Forelimb muscle (tissue), 1 donor: ENCODE results near the gene S100Z. TPM values are rescaled to one million over a fixed set of nuclear protein-coding genes. Genes with fewer than 3 reads are reported as not detected.
"Not testable (repeated sequence)": the region's sequence is repeated elsewhere in the genome, so short reads cannot be mapped to it uniquely, and the experiment has no call there.

Experiments used
- DNase-seq: peaks from one replicate; pipeline ENCODE4 v3.0.0-alpha.2; 2013; ENCODE audit warnings: low read depth
- polyA plus RNA-seq: library from polyadenylated mRNA; unstranded; fragments of 120-200 nt; gene quantifications from one replicate; pipeline ENCODE4 v1.2.1, GENCODE V29; 2013; ENCODE audit not compliant: insufficient read length

S100Z gene
- polyA plus RNA-seq: 0.20 TPM

DNA sequence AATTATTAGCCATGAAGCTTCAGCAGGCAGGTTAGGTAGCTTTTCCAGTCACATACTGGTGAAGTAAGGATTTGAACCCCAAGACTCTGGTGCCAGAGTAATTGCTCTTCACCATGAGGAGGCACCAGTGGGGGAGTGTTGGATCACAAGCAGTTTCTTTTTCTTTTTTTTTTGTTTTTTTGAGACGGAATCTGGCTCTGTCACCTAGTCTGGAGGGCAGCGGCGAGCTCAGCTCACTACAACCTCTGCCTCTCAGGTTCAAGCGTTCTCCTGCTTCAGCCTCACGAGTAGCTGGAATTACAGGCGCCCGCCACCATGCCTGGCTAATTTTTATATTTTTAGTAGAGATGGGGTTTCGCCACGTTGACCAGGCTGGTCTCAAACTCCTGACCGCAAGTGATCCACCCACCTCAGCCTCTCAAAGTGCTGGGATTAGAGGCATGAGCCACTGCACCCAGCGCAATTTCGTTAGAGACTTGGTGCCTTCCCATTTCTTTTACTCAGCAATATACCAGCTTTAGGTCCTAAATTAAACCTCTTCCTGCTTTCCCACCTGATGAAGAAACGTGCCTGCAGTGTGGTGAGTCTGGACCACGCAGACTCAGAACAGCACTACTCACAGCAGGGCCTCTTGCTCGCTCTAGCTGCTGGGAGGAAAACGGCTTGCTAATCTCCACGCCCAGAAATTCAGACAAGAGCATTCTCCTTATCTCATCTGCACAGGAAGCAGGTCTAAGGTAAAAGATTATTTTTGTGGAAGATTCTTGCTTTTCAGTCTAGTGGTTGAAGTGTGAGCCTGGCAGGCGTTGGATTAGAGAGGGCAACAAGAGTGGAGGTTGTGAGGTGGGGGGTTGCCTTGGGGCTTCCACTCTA, at the start of gene S100Z:
Gene S100Z, plus strand, starts transcription at position 596 of the 873 bp plus-strand sequence. CDS start 25,346 bp downstream, outside the sequence.
- no peak for DNase-seq

- no peak for DNase-seq
Measured at GRCh38 chr5:76800579-76800978, 49.2 kb upstream of the S100Z start.

- no peak for DNase-seq
Measured at GRCh38 chr5:76801159-76801802, 48.5 kb upstream of the S100Z start.

- no peak for DNase-seq
Measured at GRCh38 chr5:76801803-76802195, 48.0 kb upstream of the S100Z start.

GRCh38 chr5:76804266-76804665, 45.5 kb upstream of the S100Z start:
- DNase-seq: no peak

DNA sequence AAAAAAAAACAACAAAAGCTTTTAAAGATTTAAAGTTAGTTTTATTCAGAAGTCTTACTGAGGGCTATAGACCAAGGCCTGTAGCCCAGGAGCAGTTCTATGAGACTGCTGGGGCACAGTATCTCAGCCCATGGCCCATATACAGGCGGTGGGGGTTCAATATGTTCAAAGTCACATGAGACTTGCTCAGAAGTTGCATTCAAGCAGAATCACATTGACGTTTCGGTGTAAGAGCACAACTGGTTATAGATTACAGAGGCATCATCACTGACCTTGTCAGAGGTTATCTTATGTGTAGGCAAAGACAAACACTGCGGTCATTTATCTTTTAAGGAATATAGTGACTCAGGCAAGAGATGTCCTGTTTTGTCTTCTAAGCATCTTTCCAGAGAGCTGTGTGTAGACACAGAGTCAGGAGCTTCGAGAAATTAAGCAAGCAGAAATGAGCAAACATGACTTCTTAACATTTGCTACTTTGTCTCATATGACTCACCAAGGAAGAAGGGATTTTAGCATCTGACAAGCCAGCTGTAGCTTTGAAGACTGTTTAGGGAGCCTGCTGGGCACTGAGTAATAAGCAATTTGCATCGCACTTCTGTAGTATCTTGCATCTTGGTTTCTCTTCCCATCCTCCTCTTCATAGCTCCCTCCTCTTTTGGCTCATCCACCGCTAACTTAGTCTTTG, 43.9 kb upstream of the S100Z start:
- no peak for DNase-seq

GRCh38 chr5:76807296-76807695, 42.5 kb upstream of the S100Z start:
- no peak for DNase-seq

DNA sequence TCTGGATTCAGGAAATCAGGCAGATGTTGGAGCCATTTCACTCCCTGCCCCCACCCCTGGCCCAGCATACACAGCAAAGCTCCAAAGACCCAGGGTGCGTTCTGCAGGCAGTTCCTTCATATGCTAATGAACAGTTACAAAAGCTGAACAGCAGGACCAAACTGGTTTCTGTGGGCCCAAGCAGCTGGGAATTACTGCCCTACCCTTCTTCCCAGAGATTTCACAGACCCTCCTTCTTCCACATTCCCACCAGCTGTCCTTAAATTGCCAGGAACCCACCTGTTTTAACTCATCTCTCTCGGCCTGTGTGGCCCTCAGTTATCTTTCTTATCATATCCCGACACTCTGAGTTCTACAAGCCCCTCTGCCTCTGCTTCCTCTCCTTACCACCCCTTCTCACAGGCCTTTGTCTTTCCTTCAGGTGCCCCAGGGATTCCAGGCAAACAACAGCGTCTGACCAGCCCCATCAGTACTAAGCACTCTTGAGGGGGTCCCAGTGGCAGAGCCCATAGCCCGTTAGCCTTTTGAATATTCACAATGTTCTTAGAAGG, 41.6 kb upstream of the S100Z start:
- DNase-seq: no peak

DNA sequence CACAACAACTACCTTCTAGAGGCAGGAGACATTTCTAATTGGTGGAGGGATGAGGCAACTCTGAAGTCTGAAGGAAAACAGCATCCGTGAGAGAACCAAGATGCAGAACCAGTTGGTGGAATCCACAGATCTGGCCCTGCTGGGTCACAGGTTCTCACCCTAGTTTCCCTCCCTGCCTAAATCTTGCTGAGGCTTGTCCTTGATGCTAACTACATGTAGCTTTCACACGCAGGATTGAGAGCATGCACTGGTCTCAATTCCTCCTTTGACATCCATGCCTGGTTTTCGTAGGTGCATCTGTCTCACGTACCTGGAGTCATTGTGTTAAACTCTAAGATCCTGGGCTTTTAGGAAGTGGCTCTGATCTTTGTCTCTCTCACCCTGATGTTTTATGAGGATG, 40.7 kb upstream of the S100Z start:
- DNase-seq: no peak

DNA sequence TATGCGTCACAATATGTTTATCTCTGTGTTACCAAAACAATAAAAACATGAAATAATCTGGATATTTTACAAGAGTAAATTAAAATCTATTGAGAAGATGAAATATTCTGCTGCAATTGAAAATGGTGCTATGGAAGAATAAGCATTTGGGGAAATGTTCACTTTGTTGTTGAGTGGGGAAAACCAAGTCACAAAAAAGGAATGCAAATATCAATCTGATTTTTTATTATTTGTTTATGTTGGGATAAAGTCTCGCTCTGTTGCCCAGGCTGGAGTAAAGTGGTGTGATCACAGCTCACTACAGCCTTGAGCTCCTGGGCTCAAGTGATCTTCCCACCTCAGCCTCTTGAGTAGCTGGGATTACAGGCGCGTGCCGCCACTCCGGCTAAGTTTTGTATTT, 39.6 kb upstream of the S100Z start:
- DNase-seq: no peak

- no peak for DNase-seq
Measured at GRCh38 chr5:76811214-76811613, 38.6 kb upstream of the S100Z start.

GRCh38 chr5:76812209-76812608, 37.6 kb upstream of the S100Z start:
- not testable (repeated sequence) for DNase-seq

GRCh38 chr5:76813982-76814562, 35.7 kb upstream of the S100Z start:
- DNase-seq: no peak

DNA sequence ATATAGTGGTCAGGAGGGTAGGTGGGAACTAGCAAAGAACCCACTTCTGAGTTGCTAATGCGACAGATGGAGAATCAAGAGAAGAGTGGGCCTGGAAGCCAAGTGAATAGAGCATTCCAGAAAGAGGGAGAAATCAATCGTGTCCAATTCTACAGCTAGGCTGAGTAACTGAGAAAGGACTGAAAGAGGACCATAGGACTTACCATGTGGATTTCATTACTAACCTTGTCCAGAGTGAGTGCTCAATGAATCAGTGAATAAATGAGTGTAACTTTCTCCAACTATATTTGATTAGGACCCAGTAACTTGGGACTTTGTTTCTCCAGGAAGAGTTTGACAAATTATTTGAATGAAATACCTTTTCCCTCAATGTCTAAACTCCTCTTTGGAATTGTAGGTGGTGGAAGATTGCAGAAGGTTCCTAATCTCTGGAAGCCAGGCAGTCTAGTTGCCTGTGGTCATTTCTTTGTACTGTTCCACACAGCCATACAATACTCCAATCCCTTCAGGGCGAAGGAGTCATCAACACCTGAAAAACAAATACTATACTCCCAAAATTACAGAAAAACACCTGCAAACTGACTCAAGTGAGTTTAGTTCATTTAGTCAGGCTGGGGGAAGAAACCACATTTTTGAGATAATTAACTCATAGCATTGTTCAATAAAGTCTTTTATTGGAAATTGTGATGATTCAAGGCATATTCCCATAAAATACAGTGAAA, 33.5 kb upstream of the S100Z start:
- no peak for DNase-seq

DNA sequence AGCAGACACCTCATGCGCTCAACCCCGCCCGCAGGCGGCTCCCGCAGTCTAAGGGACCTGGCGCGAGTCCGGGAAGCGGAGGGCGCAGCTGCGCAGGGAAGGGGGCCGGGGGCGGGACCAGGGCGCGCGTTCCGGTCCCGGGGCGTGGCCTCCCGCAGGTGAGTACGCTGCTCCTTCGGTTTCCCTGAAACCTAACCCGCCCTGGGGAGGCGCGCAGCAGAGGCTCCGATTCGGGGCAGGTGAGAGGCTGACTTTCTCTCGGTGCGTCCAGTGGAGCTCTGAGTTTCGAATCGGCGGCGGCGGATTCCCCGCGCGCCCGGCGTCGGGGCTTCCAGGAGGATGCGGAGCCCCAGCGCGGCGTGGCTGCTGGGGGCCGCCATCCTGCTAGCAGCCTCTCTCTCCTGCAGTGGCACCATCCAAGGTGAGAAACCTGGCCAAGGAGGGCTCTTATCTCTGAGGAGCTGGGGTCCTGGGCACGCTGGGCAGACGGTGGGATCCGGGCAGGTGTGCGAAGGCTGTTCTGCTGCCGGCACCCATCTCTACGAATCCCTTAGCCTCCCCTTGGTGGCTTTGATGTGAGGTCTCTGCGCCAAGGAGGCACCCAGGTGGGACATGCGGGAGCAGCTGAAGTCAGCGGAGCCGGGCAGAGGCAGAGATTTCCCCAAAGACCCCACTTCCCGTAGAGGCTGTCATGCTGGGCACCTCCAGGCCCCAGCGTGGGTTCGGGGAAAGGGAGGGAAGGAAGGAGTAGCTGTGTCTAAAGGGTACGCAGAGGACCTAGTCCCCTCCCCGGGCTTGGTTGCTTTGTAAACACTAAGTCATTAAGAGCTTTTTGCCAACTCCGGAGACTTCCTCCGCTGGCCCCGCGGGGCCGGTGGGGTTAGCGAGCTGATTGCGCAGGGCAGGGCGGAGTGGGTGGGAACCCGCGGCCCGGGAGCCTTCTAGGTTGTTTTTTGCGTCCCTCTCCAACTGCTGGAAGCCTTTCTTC, 30.7 kb upstream of the S100Z start, which contains the start of gene F2RL1:
Gene F2RL1, plus strand, starts transcription at position 187 of the 988 bp plus-strand sequence. Its CDS starts 153 bp downstream, at position 340.
- DNase-seq: no peak

DNA sequence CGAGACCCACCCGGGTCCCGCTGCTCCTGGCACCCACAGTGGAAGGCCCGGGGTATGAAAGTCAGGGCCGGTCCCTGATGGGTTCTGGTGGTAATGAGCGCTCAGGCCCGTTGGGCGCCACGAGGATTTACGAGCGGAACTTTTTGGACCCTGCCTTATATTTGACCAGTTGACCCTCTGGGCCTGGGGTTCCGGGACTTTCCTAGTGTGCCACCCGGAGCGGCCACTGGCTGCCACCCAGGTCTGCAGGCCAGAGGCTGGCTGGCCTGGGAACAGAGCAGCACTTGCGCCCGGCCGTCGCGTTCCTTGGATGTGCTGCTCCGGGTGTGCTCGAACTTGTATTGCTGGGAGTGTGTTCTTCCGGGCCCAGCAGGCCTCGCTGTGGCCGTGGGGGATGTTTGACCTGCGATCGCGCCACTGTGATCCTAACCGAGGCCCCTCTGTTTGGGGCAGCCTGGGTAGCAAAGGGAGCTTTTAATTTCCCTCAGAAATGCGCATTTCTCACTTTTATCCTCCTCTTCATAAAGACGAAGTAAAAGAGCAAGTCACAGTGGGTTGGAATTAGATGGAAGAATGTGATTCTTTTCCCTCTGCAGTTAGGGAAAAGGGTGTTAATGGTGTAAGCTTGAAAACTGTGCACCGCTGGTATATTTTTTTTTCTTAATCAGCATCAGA, 29.8 kb upstream of the S100Z start:
- no peak for DNase-seq

DNA sequence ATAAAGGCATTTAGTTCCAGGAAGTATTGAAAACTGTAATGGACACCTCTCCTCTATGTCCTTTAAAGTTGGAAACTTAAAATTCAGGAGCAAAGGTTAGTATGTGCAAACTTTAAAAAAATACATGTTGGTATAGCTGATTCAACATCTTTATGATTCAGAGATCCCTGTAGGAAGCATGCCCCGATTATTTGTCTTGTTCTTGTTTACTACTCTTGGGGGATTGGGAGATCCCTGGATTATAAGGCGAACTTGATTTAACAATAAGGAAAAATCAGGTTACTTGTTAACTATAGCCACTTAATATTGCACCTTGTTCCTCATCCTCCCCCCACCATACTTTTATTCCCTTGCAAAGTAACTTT, 29.3 kb upstream of the S100Z start:
- no peak for DNase-seq

GRCh38 chr5:76821136-76821535, 28.7 kb upstream of the S100Z start:
- DNase-seq: no peak

DNA sequence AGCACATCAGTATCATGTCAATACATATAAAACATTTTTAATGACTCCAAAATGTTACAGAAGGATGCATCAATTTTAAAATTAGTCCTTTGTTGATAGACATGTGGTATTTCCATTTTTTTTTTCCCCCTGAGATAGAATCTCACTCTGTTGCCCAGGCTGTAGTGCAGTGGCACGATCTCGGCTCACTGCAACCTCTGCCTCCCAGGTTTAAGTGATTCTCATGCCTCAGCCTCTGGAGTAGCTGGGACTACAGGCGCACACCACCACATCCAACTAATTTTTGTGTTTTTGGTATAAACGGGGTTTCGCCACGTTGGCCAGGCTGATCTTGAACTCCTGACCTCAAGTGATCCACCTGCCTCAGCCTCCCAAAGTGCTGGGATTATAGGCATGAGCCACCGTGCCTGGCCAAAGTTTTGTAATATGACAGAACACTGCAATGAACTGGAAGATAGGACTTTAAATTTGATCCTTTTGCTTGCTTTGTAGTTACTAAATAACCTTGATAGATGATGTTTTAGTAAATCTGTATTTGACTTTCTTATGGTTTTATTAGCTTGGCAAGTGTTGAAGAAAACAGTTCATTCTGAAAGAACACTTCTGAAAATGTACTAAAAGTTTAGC, 27.6 kb upstream of the S100Z start:
- DNase-seq: not testable (repeated sequence)
